H1 (cell line): ENCODE measurements around the gene DNAH8. TPM values are rescaled to one million over a fixed set of nuclear protein-coding genes. Genes with fewer than 3 reads are reported as not detected.

Source experiments
- CTCF ChIA-PET: fragments of 300-600 bp; sonication (Branson Sonifier 250); formaldehyde crosslinking; loops from one replicate; lab custom pipeline; 2021; ENCODE audit not compliant: partially characterized antibody; lab: Charles Lee
- POLR2A ChIA-PET: fragments of 300-600 bp; sonication (Branson Sonifier 250); formaldehyde crosslinking; loops from one replicate; lab custom pipeline; 2021; ENCODE audit warnings: inconsistent platforms; ENCODE audit not compliant: partially characterized antibody; lab: Charles Lee
- DNase-seq, 2 experiments: peaks; one replicate each; pipeline versions ENCODE4 v3.0.0 to v3.0.0-alpha.2; 2010 to 2022; ENCODE audit warnings: low spot score in 2 of 2, low read depth in 1 of 2, mixed read lengths in 1 of 2
- FAIRE-seq: peaks from 2 replicates; lab custom pipeline; 2011; peaks lifted over from hg19 to GRCh38; lab: Jason Lieb, UNC
- H2AFZ ChIP-seq: 2 replicates; pipeline ENCODE4 v1.8.1; 2012; ENCODE audit warnings: low read length, inconsistent platforms
- H2AK5ac ChIP-seq: 2 replicates; pipeline ENCODE4 v1.6.1; 2013; ENCODE audit warnings: low read depth, low read length
- H2BK120ac ChIP-seq: replicated peaks from 2 replicates; pipeline ENCODE3; 2013; ENCODE audit warnings: low read depth, low read length, inconsistent platforms
- H2BK12ac ChIP-seq: 2 replicates; pipeline ENCODE4 v1.6.1; 2013; ENCODE audit warnings: low read depth, low read length
- H2BK15ac ChIP-seq: 2 replicates; pipeline ENCODE4 v1.6.1; 2013; ENCODE audit warnings: low read length
- H2BK20ac ChIP-seq: 2 replicates; pipeline ENCODE4 v1.6.1; 2013; ENCODE audit warnings: low read length
- H2BK5ac ChIP-seq: 2 replicates; pipeline ENCODE4 v1.6.1; 2013; ENCODE audit warnings: low read depth, low read length
- H3K14ac ChIP-seq: 2 replicates; pipeline ENCODE4 v1.6.1; 2013; ENCODE audit warnings: inconsistent platforms; ENCODE audit not compliant: insufficient read length
- H3K18ac ChIP-seq: 2 replicates; pipeline ENCODE4 v1.6.1; 2013; ENCODE audit warnings: low read length; ENCODE audit errors: extremely low read depth
- H3K23ac ChIP-seq: 2 replicates; pipeline ENCODE4 v1.6.1; 2013; ENCODE audit warnings: inconsistent platforms; ENCODE audit not compliant: insufficient read length
- H3K23me2 ChIP-seq: 2 replicates; pipeline ENCODE4 v1.6.1; 2013; ENCODE audit warnings: low read depth, low read length
- H3K27ac ChIP-seq: 2 replicates; pipeline ENCODE4 v1.6.1; 2011; ENCODE audit warnings: low read depth, low read length, inconsistent platforms
- H3K27me3 ChIP-seq, 4 experiments: replicated peaks in 1 of 4; 1 replicate in 1 of 4; 2 replicates in 3 of 4; pipeline versions ENCODE4 v1.6.1 to v1.8.1; 2011 to 2013; ENCODE audit warnings: low read length in 3 of 4, mild to moderate bottlenecking in 3 of 4, inconsistent platforms in 2 of 4, mixed read lengths in 2 of 4, moderate library complexity in 1 of 4; ENCODE audit not compliant: control insufficient read depth in 3 of 4, insufficient read depth in 3 of 4; ENCODE audit errors: extremely low read depth in 1 of 4
- H3K36me3 ChIP-seq, 4 experiments: 2 replicates each; pipeline versions ENCODE4 v1.6.1 to v1.8.1; 2011 to 2013; ENCODE audit warnings: mild to moderate bottlenecking in 4 of 4, low read length in 3 of 4, moderate library complexity in 2 of 4, control low read depth in 1 of 4, inconsistent platforms in 1 of 4; ENCODE audit not compliant: insufficient read depth in 4 of 4, control insufficient read depth in 2 of 4
- H3K4ac ChIP-seq: replicated peaks from 2 replicates; pipeline ENCODE3; 2013; ENCODE audit warnings: low read length, low read depth, mixed read lengths, inconsistent platforms; ENCODE audit not compliant: insufficient read length
- H3K4me1 ChIP-seq, 4 experiments: replicated peaks in 1 of 4; 1 replicate in 1 of 4; 2 replicates in 3 of 4; pipeline versions ENCODE4 v1.6.1 to v1.8.1; 2011 to 2013; ENCODE audit warnings: low read length in 3 of 4, inconsistent platforms in 2 of 4, mixed read lengths in 1 of 4; ENCODE audit not compliant: insufficient read depth in 4 of 4, control insufficient read depth in 3 of 4
- H3K4me2 ChIP-seq, 2 experiments: 2 replicates each; pipeline versions ENCODE4 v1.6.1 to v1.8.1; 2011 to 2013; ENCODE audit warnings: low read depth in 2 of 2, low read length in 2 of 2, control low read depth in 1 of 2, inconsistent platforms in 1 of 2, mild to moderate bottlenecking in 1 of 2; ENCODE audit not compliant: insufficient read depth in 1 of 2
- H3K4me3 ChIP-seq, 4 experiments: fragments of 200-600, 300-600 bp in 1 of 4; sonication (generic), shearing (Covaris generic), sonication (Bioruptor Twin) in 1 of 4; 2 replicates each; pipeline versions ENCODE4 v1.5.1 to v1.8.1; 2011 to 2016; ENCODE audit warnings: low read length in 4 of 4, low read depth in 3 of 4, control low read depth in 2 of 4, inconsistent platforms in 2 of 4, mild to moderate bottlenecking in 2 of 4, mixed read lengths in 1 of 4, moderate library complexity in 1 of 4; ENCODE audit not compliant: insufficient read depth in 2 of 4; ENCODE audit errors: extremely low read depth in 1 of 4
- H3K56ac ChIP-seq: replicated peaks from 2 replicates; pipeline ENCODE3; 2013; ENCODE audit warnings: low read depth, mild to moderate bottlenecking, mixed read lengths, low read length, inconsistent platforms; ENCODE audit not compliant: insufficient read length
- H3K79me1 ChIP-seq: 2 replicates; pipeline ENCODE4 v1.6.1; 2013; ENCODE audit warnings: low read depth, low read length, control low read depth
- H3K79me2 ChIP-seq, 2 experiments: 2 replicates each; pipeline versions ENCODE4 v1.6.1 to v1.8.1; 2012 to 2013; ENCODE audit warnings: low read length in 2 of 2, mild to moderate bottlenecking in 2 of 2, inconsistent platforms in 1 of 2; ENCODE audit not compliant: insufficient read depth in 2 of 2, control insufficient read depth in 1 of 2
- H3K9ac ChIP-seq, 4 experiments: replicated peaks in 1 of 4; 1 replicate in 1 of 4; 2 replicates in 3 of 4; pipeline versions ENCODE4 v1.6.1 to v1.8.1; 2011 to 2013; ENCODE audit warnings: low read depth in 3 of 4, low read length in 3 of 4, control low read depth in 2 of 4, mild to moderate bottlenecking in 2 of 4, moderate library complexity in 2 of 4, inconsistent platforms in 1 of 4; ENCODE audit errors: extremely low read depth in 1 of 4
- H3K9me3 ChIP-seq, 2 experiments: 2 replicates each; pipeline versions ENCODE4 v1.6.1 to v1.8.1; 2012 to 2013; ENCODE audit warnings: mild to moderate bottlenecking in 2 of 2, moderate library complexity in 2 of 2, control low read depth in 1 of 2, inconsistent platforms in 1 of 2, low read depth in 1 of 2, low read length in 1 of 2, mixed read lengths in 1 of 2; ENCODE audit not compliant: insufficient read depth in 2 of 2
- H4K20me1 ChIP-seq, 2 experiments: replicated peaks in 1 of 2; 2 replicates each; pipeline versions ENCODE3 to v1.8.1; 2011 to 2013; ENCODE audit warnings: inconsistent platforms in 2 of 2, low read length in 2 of 2, mild to moderate bottlenecking in 1 of 2; ENCODE audit not compliant: insufficient read depth in 2 of 2, control insufficient read depth in 1 of 2
- H4K5ac ChIP-seq: 2 replicates; pipeline ENCODE4 v1.6.1; 2013; ENCODE audit warnings: low read length, low read depth, mixed read lengths, inconsistent platforms; ENCODE audit not compliant: insufficient read length
- H4K8ac ChIP-seq: 2 replicates; pipeline ENCODE4 v1.8.0; 2013; ENCODE audit warnings: mild to moderate bottlenecking, moderate library complexity, low read length, inconsistent platforms; ENCODE audit not compliant: insufficient read depth; ENCODE audit errors: extremely low read depth
- H4K91ac ChIP-seq: replicated peaks from 2 replicates; pipeline ENCODE3; 2013; ENCODE audit warnings: low read length, mixed read lengths, inconsistent platforms; ENCODE audit not compliant: insufficient read length
- GABPA ChIP-seq: IDR thresholded peaks from 2 replicates; pipeline ENCODE4 v1.6.1; 2011; ENCODE audit warnings: mild to moderate bottlenecking, low read length, moderate library complexity, borderline replicate concordance; ENCODE audit not compliant: insufficient read depth
- JUN ChIP-seq: IDR thresholded peaks from 2 replicates; pipeline ENCODE4 v1.6.1; 2011; ENCODE audit warnings: low read depth, mild to moderate bottlenecking, improper control_type of control experiment, low read length
- PHF8 ChIP-seq: fragments of 200-600 bp; sonication (generic); conservative IDR thresholded peaks from 2 replicates; pipeline ENCODE4 v1.7.1; 2012; ENCODE audit warnings: low read depth, mild to moderate bottlenecking, inconsistent platforms, low read length, moderate library complexity
- POU5F1 ChIP-seq: IDR thresholded peaks from 2 replicates; pipeline ENCODE4 v1.6.1; 2011; ENCODE audit warnings: low read depth, mild to moderate bottlenecking, low read length, moderate library complexity
- RNF2 ChIP-seq: fragments of 200-900, 300-1000 bp; sonication (generic); IDR thresholded peaks from 2 replicates; pipeline ENCODE4 v1.7.1; 2016; ENCODE audit warnings: borderline replicate concordance, low read depth, mild to moderate bottlenecking, antibody characterized with exemption, low read length; ENCODE audit not compliant: poor library complexity, severe bottlenecking; ENCODE audit errors: missing control alignments
- SIX5 ChIP-seq: IDR thresholded peaks from 2 replicates; pipeline ENCODE4 v1.6.1; 2011; ENCODE audit warnings: mild to moderate bottlenecking, low read depth, low read length
- SP2 ChIP-seq: IDR thresholded peaks from 2 replicates; pipeline ENCODE4 v1.6.1; 2012; ENCODE audit warnings: mild to moderate bottlenecking, low read length, inconsistent platforms
- SUZ12 ChIP-seq: fragments of 200-600 bp; sonication (generic); IDR thresholded peaks from 2 replicates; pipeline ENCODE4 v1.6.1; 2012; ENCODE audit warnings: mild to moderate bottlenecking, inconsistent platforms, low read length, moderate library complexity, mixed read lengths
- TBP ChIP-seq: IDR thresholded peaks from 2 replicates; pipeline ENCODE4 v1.6.1; 2011; ENCODE audit warnings: low read depth, low read length, improper control_type of control experiment
- ZNF274 ChIP-seq: IDR thresholded peaks from 2 replicates; pipeline ENCODE4 v1.7.0; 2012; ENCODE audit warnings: low read length, borderline replicate concordance; ENCODE audit errors: extremely low read depth
- WGBS, 2 experiments: shearing (Covaris generic) in 1 of 2; methylation state at CpG; one replicate each; pipeline versions ENCODE4 v1.1.6 to v1.1.7; 2013 to 2015; ENCODE audit warnings: low lambda C conversion rate in 2 of 2, mixed read lengths in 2 of 2, inconsistent platforms in 1 of 2, low coverage in 1 of 2, missing lambda C conversion rate in 1 of 2; ENCODE audit not compliant: insufficient replicate concordance in 2 of 2, insufficient coverage in 1 of 2, insufficient read length in 1 of 2; ENCODE audit errors: extremely low coverage in 1 of 2, missing lambda C conversion rate in 1 of 2; 5-methylcytosine and 5-hydroxymethylcytosine counted together
- polyA plus RNA-seq, 7 experiments: library from polyadenylated mRNA; depleted of rRNA in 3 of 7; stranded (reverse) in 5 of 7; unstranded in 2 of 7; fragments of >200 nt in 5 of 7; fragments of 200-250 nt in 2 of 7; gene quantifications; 1 replicate in 5 of 7; 2 replicates in 1 of 7; 4 replicates in 1 of 7; pipeline versions ENCODE4 v1.2.1 to v1.2.3, GENCODE V29; 2011 to 2013; ENCODE audit warnings: missing spikeins in 2 of 7, mixed read lengths in 2 of 7
- total RNA-seq: library from RNA; stranded (reverse); fragmentation: NEBNext Ultra II Directional; extraction: Animal tissue kit (Norgen Biotek cat#: 25700); gene quantifications from 2 replicates; pipeline ENCODE4 v1.2.1, GENCODE V29; 2021

Gene DNAH8
- total and polyA plus RNA-seq, 2 of the 8 experiments (the other 6 are each of a cell fraction or from before 2014, with no cell fraction given) = under 0.01 TPM; not detected in 1

- no peak overlapping the region for H3K18ac ChIP-seq
- no peak overlapping the region for H3K14ac ChIP-seq
- H2BK12ac ChIP-seq = no peak overlapping the region
- H3K4ac ChIP-seq = no peak overlapping the region
- no peak overlapping the region for H4K91ac ChIP-seq
- no peak overlapping the region for H3K27ac ChIP-seq
- H3K9ac ChIP-seq = no peak overlapping the region
- TF ChIP-seq SP2 (no peak), SUZ12 (no peak), ZNF274 (no peak), TBP (no peak), RNF2 (no peak), SIX5 (no peak), JUN (no peak), PHF8 (no peak), GABPA (no peak), POU5F1 (no peak)
- H2AK5ac ChIP-seq = no peak overlapping the region
- no peak overlapping the region for H2BK15ac ChIP-seq
- no peak overlapping the region for H4K5ac ChIP-seq
- POLR2A ChIA-PET = no interaction called here
- H4K8ac ChIP-seq = no peak overlapping the region
- H3K79me2 ChIP-seq = no peaks in the 10 kb centered on the region
- H2AFZ ChIP-seq = no peak overlapping the region
- no peak overlapping the region for H3K4me2 ChIP-seq
- no peaks in the 10 kb centered on the region for H3K9me3 ChIP-seq
- no peaks in the 10 kb centered on the region for H3K4me1 ChIP-seq
- CTCF ChIA-PET = interaction anchor here (1.0 to 1.6 kb wide), 2 partner anchors 43 to 140 kb away, joined by 3 to 4 read pairs; no protein-coding TSS in a partner anchor
- H2BK5ac ChIP-seq = no peak overlapping the region
- no peak overlapping the region for H3K56ac ChIP-seq
- no peak for DNase-seq
- WGBS, 2 experiments = 91% methylated on average over 2 of the region's 2 CpGs; no CpG with 5 or more reads in 1 of the 2 experiments
- H3K23ac ChIP-seq = no peak overlapping the region
- H3K27me3 ChIP-seq = no peaks in the 10 kb centered on the region
- no peaks in the 10 kb centered on the region for H3K23me2 ChIP-seq
- H4K20me1 ChIP-seq = no peaks in the 10 kb centered on the region
- no peak overlapping the region for H3K4me3 ChIP-seq
- no peaks in the 10 kb centered on the region for H3K36me3 ChIP-seq
- no peak for FAIRE-seq
- no peak overlapping the region for H2BK20ac ChIP-seq
- H3K79me1 ChIP-seq = no peaks in the 10 kb centered on the region
- H2BK120ac ChIP-seq = no peak overlapping the region
These were observed 200.3 kb downstream of the DNAH8 start for GRCh38 chr6:38915205-38915925.
